NCI-H2171 treated with DMSO at 0.1 percent for 48 hours (cell line): ENCODE results near the gene PRPF40A.

Experiments
- DNase-seq: peaks from one replicate; lab custom pipeline; 2025; lab: John Stamatoyannopoulos, UW

The PRPF40A gene

DNA sequence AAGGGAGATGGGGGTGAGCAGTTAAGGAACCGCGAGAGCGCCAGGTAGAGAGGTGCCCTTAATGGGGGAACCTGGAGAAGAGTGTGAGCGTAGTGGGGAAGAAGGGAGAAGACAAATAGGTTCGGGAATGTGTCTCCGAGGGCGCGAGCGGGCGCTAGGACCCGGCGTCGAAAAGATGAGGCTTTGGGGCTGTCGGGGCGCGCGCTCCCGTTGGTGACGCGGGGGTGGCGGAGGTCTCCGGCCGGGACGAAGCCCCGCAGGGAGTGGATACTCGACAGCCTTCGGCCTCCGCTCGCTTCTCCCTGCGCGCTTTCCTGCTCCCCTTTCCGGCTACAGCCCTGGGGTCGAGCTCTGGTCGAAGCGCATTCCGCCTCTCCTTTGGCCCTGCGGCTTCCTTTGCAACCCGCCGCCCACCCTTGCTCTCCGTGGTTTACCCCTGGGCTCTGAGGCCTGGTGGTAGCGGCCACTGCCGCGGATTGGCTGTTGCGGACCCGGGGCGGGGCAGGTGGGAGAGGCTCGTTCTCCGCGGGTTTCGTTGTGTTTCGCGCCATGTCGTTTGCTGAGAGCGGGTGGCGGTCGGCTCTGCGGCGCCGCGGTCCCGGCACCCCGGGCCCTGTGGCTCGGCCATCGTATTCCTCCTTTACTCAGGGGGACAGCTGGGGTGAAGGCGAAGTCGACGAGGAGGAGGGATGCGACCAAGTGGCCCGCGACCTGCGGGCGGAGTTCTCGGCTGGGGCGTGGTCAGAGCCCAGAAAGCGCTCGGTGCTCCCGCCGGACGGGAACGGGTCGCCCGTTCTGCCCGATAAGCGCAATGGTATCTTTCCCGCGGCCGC lies 1.0 kb upstream of the PRPF40A start, which contains the start of gene ARL6IP6:
Gene ARL6IP6 (plus strand): TSS at position 545 of the 833 bp plus-strand sequence. CDS start 5 bp downstream, at position 550.
- peak; percentile 91 for DNase-seq

- peak; percentile 73 for DNase-seq
These were observed 445 bp downstream of the PRPF40A start for GRCh38 chr2:152716805-152717227.

- peak; percentile 20 for DNase-seq
These were observed 1.3 kb downstream of the PRPF40A start for GRCh38 chr2:152715854-152716428.

GRCh38 chr2:152715112-152715511 lies 2.1 kb downstream of the PRPF40A start:
- DNase-seq, result no peak

DNA sequence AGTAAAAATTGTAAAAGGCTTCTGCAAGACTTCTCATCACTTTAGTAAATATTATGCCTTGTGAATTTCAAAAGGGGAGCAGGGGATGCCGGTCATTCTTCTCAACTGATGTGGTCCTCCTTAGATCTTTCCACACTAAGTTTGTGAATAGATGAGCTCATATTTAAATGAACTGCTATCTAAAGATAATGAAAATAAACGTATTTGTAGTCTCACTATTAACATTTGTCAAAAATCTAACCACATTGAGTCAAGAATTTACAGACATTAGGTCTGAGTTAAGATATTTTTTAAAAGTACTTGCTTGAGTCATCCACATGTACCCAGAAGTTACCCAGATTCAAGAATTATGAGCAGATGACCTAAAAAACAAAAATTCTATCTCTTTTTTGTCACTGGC lies 6.5 kb downstream of the PRPF40A start:
- DNase-seq, result no peak

DNA sequence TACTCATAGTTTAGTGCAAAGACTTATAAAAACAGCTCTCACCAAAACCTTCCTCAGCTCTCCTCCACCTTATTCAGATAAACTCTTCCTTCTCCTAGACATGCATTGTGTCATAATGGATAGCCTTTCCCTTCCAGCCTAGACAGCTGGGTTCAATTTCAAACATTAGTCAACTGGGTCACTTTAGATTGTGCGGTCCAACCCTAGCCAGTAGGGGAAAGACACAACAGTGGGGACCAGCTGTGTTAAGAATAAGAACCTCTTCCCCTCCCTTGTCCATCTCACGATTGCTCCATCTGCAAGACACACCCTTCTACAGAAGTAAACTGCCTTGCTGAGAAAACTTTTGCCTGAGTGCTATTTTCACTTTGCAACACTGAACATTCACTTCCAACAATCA lies 8.5 kb downstream of the PRPF40A start:
- DNase-seq, result no peak

DNA sequence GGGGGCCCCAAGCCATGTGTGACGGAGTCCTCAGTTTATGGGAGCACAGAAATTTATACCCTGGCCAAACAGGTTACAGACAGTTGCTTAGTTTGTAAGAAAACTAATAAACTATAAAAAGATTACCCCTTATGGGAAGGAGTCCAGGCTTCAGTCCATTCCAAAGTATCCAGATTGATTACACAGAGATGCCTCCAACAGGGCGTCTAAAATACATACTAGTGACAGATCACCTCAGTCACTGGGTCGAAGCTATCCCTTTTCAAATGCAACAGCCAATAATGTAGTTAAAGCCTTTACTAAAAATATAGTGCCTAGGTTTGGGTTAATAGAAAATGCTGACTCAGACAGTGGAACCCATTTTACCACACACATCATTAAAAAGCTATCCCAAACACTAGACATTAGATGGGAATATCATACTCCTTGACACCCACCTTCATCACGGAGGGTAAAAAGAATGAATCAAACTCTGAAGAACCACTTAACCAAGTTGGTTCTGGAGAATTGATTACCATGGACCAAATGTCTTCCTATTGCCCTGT lies 10.7 kb downstream of the PRPF40A start:
- DNase-seq, result no peak

DNA sequence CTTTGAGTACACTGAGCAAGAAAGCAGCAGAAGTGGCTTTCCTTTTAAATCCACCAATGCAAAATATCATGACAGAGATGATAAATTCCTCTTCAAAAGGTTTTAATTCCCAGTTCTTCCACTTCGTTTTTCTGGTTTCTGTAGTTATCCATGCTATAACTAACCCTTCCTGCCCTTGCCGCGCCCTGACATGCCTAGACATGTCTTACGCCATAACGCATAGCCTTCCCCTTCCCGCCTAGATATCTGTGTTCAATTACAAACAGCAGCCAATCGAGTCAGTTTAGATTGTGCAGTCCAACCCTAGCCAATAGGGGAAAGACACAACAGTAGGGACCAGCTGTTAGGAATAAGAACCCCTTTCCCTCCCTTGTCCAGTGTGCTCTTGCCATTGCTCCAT lies 16.1 kb downstream of the PRPF40A start:
- DNase-seq, result no peak

DNA sequence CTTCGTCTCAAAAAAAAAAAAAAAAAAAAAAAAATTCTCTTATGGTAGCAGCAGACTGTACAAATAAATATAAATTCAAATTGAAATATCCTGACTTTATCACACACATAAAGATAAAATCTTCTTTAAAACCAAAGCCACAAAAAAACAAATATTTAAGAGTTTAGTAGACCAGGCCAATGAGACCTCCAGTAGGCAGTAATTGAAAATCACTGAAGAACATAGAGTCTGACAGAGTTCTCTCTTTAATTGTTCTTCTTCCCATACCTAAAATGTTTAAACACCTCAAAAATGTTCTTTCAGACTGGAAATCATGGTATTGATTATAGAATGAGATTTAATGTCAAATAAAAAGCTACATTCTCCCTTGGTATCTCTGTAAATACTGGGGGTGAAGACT lies 20.8 kb downstream of the PRPF40A start:
- DNase-seq, result no peak

DNA sequence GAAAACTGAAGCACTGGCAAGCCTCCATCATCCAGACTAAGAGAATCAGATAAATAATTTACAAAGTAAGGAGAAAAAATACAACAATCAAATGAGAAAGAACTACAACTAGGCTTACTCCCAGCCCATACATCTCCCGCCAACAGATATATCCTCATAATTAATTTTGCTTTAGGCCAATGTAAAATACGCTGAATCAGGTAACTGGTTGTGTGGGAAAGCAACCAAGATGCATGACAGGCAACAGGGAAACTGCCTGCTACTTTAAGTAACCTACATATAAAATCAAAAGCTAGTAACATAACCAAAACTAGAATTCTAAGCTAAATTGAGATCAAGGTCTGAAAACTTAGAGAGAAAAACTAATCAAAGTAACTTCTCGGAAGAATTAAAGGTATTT lies 21.5 kb downstream of the PRPF40A start:
- DNase-seq, result no peak

GRCh38 chr2:152694161-152694661 lies 23.1 kb downstream of the PRPF40A start:
- no peak for DNase-seq

- DNase-seq, result no peak
These were observed 24.2 kb downstream of the PRPF40A start for GRCh38 chr2:152693033-152693432.

DNA sequence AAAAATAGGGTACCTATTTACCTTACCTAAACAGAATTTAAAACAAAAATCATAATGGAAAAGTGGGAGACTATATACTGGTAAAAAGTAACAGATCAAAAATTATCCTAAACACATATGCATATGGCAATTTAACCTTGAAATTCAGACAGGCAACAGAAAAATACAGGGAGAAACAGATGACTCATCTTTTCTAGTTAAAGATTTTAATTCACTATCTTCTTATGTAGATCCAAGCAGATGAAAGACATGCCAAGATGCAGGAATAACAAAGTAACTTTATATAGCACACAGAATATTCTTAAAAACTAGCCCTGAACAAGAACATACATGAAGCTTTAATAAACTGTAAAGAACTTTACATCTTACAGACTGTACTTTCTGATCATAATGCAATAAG lies 30.9 kb downstream of the PRPF40A start:
- no peak for DNase-seq

DNA sequence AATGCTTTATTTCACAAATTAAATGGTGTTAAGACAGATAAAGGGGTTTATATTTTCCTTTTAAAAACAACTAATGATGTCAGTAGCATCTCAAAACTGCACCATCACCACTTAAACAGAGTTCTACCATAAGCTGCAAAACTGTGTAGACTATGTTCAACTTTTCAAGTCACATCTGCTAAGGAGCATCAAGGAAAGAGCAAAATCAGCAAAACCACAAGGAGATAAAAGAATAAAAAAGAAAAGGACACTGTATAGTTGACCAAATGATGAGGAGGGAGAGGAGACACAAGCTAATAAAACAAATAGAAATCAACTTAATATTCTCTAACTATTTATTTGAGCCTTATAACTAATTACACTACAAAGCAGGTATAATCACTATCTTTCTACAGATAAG lies 33.9 kb downstream of the PRPF40A start:
- DNase-seq, result no peak

- no peak for DNase-seq
These were observed 34.6 kb downstream of the PRPF40A start for GRCh38 chr2:152682663-152683062.

DNA sequence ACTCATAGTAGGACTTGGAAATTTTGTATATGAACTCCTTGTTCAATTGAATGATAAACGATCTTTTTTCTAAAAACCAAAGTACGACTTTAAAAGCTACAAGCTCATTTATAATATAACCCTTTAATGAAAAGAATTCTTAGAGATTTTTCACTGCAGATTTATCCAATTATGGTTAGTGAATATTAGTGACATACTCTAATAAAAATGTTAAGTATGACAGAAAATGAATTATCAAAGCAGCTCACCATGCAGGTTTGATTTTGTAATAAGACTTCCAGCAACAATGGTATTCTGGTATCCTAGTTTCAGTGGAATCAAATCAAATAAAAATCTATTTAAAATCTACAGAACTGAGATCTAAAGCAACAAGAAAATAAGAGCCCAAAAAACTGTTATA lies 38.5 kb downstream of the PRPF40A start:
- no peak for DNase-seq

GRCh38 chr2:152676461-152676860 lies 40.8 kb downstream of the PRPF40A start:
- no peak for DNase-seq

GRCh38 chr2:152674334-152674733 lies 42.9 kb downstream of the PRPF40A start:
- DNase-seq, result no peak

- DNase-seq, result no peak
These were observed 52.5 kb downstream of the PRPF40A start for GRCh38 chr2:152664725-152665124.

GRCh38 chr2:152661076-152661475 lies 56.2 kb downstream of the PRPF40A start:
- DNase-seq, result no peak

DNA sequence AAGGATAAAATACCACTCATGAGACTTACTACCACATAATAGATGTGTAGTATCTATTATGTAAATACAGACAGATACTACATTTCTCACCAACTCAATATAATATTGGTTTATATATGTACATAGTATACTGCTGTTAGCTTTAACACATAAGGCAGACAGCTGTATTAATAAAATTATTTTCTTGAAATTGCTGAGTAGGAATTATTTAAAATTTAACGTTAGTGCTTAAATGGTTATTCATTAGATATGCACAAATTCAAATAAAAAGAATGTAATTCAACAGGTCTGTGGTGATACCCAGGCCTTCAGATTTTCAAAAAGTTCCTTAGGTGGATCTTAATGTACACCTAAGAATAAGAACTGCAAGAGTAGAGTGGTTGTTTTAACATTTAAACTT lies 59.0 kb downstream of the PRPF40A start:
- DNase-seq, result no peak

GRCh38 chr2:152657043-152657442 lies 60.2 kb downstream of the PRPF40A start:
- no peak for DNase-seq

- no peak for DNase-seq
These were observed 61.4 kb downstream of the PRPF40A start for GRCh38 chr2:152655880-152656279.
